Fibroblast of lung (primary cell): ENCODE data around the gene ITCH. TPM values are rescaled to one million over a fixed set of nuclear protein-coding genes. Genes with fewer than 3 reads are reported as not detected.
"Not testable (repeated sequence)": the region's sequence is repeated elsewhere in the genome, so short reads cannot be mapped to it uniquely, and the experiment has no call there.

Source experiments
- DNase-seq, 2 donors: peaks; one replicate each; pipeline versions ENCODE4 v3.0.0 to v3.0.0-alpha.2; 2010; ENCODE audit warnings: low read depth in 2 of 2
- H2AFZ ChIP-seq: 2 replicates; pipeline ENCODE4 v1.5.1; 2012; ENCODE audit warnings: low read length, control low read depth, inconsistent platforms
- H3K27ac ChIP-seq: 2 replicates; pipeline ENCODE4 v1.5.1; 2011; ENCODE audit warnings: low read length, control low read depth; ENCODE audit not compliant: insufficient read depth
- H3K27me3 ChIP-seq: 2 replicates; pipeline ENCODE4 v1.5.1; 2011; ENCODE audit warnings: mild to moderate bottlenecking, low read length; ENCODE audit not compliant: control insufficient read depth, insufficient read depth
- H3K36me3 ChIP-seq: 2 replicates; pipeline ENCODE4 v1.5.1; 2011; ENCODE audit warnings: low read length; ENCODE audit not compliant: control insufficient read depth, insufficient read depth
- H3K4me1 ChIP-seq: 2 replicates; pipeline ENCODE4 v1.5.1; 2011; ENCODE audit warnings: low read length; ENCODE audit not compliant: control insufficient read depth, insufficient read depth; ENCODE audit errors: extremely low read depth
- H3K4me2 ChIP-seq: 2 replicates; pipeline ENCODE4 v1.5.1; 2011; ENCODE audit warnings: low read length, control low read depth; ENCODE audit not compliant: insufficient read depth; ENCODE audit errors: extremely low read depth
- H3K4me3 ChIP-seq, 4 experiments: fragments of 200-600 bp in 1 of 4; sonication (generic) in 1 of 4; replicated peaks in 1 of 4; 2 replicates each; pipeline ENCODE4 v1.5.1; 2011 to 2016; ENCODE audit warnings: low read length in 4 of 4, low read depth in 3 of 4, mild to moderate bottlenecking in 3 of 4, control low read depth in 2 of 4, inconsistent platforms in 1 of 4, mixed read lengths in 1 of 4; ENCODE audit not compliant: insufficient read depth in 1 of 4; ENCODE audit errors: control extremely low read depth in 1 of 4
- H3K79me2 ChIP-seq: 2 replicates; pipeline ENCODE4 v1.5.1; 2012; ENCODE audit warnings: mild to moderate bottlenecking, low read length, inconsistent platforms; ENCODE audit not compliant: control insufficient read depth, insufficient read depth
- H3K9ac ChIP-seq: 2 replicates; pipeline ENCODE4 v1.5.1; 2011; ENCODE audit warnings: mild to moderate bottlenecking, low read length, control low read depth; ENCODE audit not compliant: insufficient read depth
- H3K9me3 ChIP-seq: 2 replicates; pipeline ENCODE4 v1.5.1; 2012; ENCODE audit warnings: low read depth, low read length; ENCODE audit not compliant: control insufficient read depth, insufficient read depth
- H4K20me1 ChIP-seq: 2 replicates; pipeline ENCODE4 v1.5.1; 2011; ENCODE audit warnings: low read length; ENCODE audit not compliant: control insufficient read depth, insufficient read depth; ENCODE audit errors: extremely low read depth
- EZH2 ChIP-seq: IDR thresholded peaks from 2 replicates; pipeline ENCODE4 v1.5.1; 2012; ENCODE audit warnings: low read length, control low read depth, mild to moderate bottlenecking; ENCODE audit errors: missing control alignments
- polyA plus RNA-seq, 2 donors: library from polyadenylated mRNA; depleted of rRNA in 1 of 2; stranded (reverse) in 1 of 2; unstranded in 1 of 2; fragments of >200 nt; gene quantifications; 2 replicates each; pipeline ENCODE4 v1.2.1, GENCODE V29; 2011 to 2012; ENCODE audit warnings: missing spikeins in 1 of 2
- total RNA-seq: library from RNA; depleted of rRNA; stranded (reverse); fragments of >200 nt; gene quantifications from 2 replicates; pipeline ENCODE4 v1.2.1, GENCODE V29; 2014
- TF ChIP-seq, protein P1 (sequence below), 2 donors: IDR thresholded peaks in 1 of 2; conservative IDR thresholded peaks in 1 of 2; 1 replicate in 1 of 2; 2 replicates in 1 of 2; pipeline ENCODE4 v1.5.1; 2011 to 2012; ENCODE audit warnings: low read length in 2 of 2, control low read depth in 1 of 2, inconsistent platforms in 1 of 2, low read depth in 1 of 2, mild to moderate bottlenecking in 1 of 2

The ITCH gene
- total and polyA plus RNA-seq, 2 donors (not counting 1 experiment from before 2014, with no cell fraction given), result 25.0 to 77.6 TPM

DNA sequence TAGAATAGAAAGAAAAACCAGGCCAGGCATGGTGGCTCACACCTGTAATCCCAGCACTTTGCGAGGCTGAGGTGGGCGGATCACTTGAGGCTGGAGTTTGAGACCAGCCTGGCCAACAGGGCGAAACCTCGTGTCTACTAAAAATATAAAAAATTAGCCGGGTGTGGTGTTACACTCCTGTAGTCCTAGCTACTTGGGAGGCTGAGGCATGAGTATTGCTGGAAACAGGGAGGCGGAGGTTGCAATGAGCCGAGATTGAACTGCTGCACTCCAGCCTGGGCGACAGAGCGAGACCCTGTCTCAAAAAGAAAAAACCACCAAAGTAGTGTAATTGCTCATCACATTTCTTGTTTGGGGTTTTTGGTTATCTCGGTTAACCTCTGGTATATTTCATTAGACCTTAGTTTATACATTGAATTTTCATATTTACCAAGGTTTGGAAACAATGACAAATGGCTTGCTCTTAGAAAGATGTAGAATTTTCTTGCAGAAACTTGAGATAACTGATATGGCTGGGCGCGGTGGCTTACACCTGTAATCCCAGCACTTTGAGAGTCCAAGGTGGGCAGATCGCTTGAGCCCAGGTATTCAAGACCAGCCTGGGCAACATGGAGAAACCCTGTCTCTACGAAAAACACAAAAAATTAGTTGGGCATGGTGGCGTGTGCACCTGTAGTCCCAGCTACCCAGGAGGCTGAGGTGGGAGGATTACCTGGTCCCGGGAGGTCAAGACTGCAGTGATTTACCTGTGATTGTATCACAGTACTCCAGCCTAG lies 14.2 kb downstream of the ITCH start:
- H3K4me1 ChIP-seq, result no peaks in the 10 kb centered on the region
- no peaks in the 10 kb centered on the region for H4K20me1 ChIP-seq

DNA sequence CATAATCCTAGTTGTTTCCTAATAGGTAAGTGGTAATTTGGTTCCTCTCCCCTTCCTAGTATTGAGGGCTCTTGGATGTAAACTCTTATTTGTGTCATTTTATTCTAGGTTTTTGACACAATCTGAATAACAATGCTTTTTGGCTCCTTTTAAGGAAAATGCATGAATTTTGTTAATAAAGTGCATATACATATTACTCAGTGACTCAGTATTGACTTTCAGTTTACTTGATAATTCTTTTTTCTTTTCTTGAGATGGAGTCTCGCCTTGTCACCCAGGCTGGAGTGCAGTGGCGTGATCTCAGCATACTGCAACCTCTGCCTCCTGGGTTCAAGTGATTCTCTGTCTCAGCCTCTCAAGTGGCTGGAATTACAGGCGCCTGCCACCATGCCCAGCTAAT lies 19.1 kb downstream of the ITCH start:
- Histone ChIP-seq H3K9me3 (no peaks in the 10 kb centered on the region), H2AFZ (no peak overlapping the region), H3K36me3 (no peaks in the 10 kb centered on the region), H3K4me3 (no peak overlapping the region), H3K9ac (no peak overlapping the region), H3K4me1 (no peaks in the 10 kb centered on the region), H3K27me3 (no peaks in the 10 kb centered on the region), H3K79me2 (peaks cover 77% of the 10 kb centered on the region), H3K27ac (no peak overlapping the region), H3K4me2 (no peak overlapping the region), H4K20me1 (peaks cover 3% of the 10 kb centered on the region)
- TF ChIP-seq, protein P1, sequence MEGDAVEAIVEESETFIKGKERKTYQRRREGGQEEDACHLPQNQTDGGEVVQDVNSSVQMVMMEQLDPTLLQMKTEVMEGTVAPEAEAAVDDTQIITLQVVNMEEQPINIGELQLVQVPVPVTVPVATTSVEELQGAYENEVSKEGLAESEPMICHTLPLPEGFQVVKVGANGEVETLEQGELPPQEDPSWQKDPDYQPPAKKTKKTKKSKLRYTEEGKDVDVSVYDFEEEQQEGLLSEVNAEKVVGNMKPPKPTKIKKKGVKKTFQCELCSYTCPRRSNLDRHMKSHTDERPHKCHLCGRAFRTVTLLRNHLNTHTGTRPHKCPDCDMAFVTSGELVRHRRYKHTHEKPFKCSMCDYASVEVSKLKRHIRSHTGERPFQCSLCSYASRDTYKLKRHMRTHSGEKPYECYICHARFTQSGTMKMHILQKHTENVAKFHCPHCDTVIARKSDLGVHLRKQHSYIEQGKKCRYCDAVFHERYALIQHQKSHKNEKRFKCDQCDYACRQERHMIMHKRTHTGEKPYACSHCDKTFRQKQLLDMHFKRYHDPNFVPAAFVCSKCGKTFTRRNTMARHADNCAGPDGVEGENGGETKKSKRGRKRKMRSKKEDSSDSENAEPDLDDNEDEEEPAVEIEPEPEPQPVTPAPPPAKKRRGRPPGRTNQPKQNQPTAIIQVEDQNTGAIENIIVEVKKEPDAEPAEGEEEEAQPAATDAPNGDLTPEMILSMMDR (conservative IDR thresholded peaks at IDR 0.05 in 1 of 2, IDR thresholded peaks at IDR 0.05 in 1 of 2; ENCODE audit: low read depth in 1 of 2, low read length in 2 of 2), result no peak
- no peak for TF ChIP-seq EZH2
- DNase-seq, result no peak

More for the DNA sequence above, 14.2 kb downstream of the ITCH start:
- DNase-seq, result no peak
- Histone ChIP-seq H3K9me3 (no peaks in the 10 kb centered on the region), H3K79me2 (peaks cover 66% of the 10 kb centered on the region), H3K4me3 (no peak overlapping the region), H3K36me3 (peaks cover 4% of the 10 kb centered on the region), H2AFZ (no peak overlapping the region), H3K4me2 (no peak overlapping the region), H3K9ac (no peak overlapping the region), H3K27me3 (no peaks in the 10 kb centered on the region), H3K27ac (no peak overlapping the region)
- TF ChIP-seq, protein P1 (conservative IDR thresholded peaks at IDR 0.05 in 1 of 2, IDR thresholded peaks at IDR 0.05 in 1 of 2; ENCODE audit: low read depth in 1 of 2, low read length in 2 of 2), result no peak
- no peak for TF ChIP-seq EZH2

DNA sequence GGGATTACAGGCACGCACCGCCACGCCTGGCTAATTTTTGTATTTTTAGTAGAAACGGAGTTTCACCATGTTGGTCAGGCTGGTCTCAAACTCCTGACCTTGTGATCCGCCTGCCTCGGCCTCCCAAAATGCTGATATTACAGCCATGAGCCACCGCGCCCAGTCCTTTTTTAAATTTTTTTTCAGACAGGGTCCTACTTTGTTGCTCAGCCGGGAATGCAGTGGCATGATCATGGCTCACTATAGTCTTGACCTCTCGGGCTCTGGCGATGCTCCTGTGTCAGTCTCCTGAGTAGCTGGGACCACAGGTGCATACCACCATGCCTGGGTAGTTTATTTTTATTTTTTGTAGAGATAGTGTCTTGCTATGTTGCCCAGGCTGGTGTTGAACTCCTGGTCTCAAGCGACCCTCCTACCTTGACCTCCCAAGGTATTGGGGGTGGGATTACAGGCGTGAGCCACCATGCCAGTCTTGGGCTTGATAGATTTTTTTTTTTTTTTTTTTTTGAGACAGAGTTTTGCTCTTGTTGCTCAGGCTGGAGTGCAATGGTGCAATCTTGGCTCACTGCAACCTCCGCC lies 19.9 kb downstream of the ITCH start:
- H3K36me3 ChIP-seq, H3K4me3 ChIP-seq, H3K27me3 ChIP-seq, H4K20me1 ChIP-seq, H2AFZ ChIP-seq, H3K9ac ChIP-seq, H3K27ac ChIP-seq, H3K4me1 ChIP-seq, H3K4me2 ChIP-seq, H3K9me3 ChIP-seq, DNase-seq: not testable (repeated sequence)
- H3K79me2 ChIP-seq, result peaks cover 76% of the 10 kb centered on the region
